ENCODE results near the gene KIF5B. TPM values are rescaled to one million over a fixed set of nuclear protein-coding genes. Genes with fewer than 3 reads are reported as not detected.
"Not testable (repeated sequence)": the region's sequence is repeated elsewhere in the genome, so short reads cannot be mapped to it uniquely, and the experiment has no call there.

KIF5B gene
- total RNA-seq, 1 experiment from 2014 or later = 63.2 TPM

GRCh38 chr10:31990937-31991336 lies 65.3 kb downstream of the KIF5B start:
- H3K4me1 Mint-ChIP-seq = no peaks in the 10 kb centered on the region
- CTCF ChIA-PET = interaction anchor here (0.6 kb wide), 1 partner anchor 158 kb away, joined by 3 read pairs; no protein-coding TSS in a partner anchor
- H3K9me3 Mint-ChIP-seq = peaks cover 26% of the 10 kb centered on the region
- DNase-seq (ENCODE audit: low spot score) = no peak
- no peak overlapping the region for H3K27ac Mint-ChIP-seq
- POLR2A ChIA-PET = no interaction called here
- H3K36me3 Mint-ChIP-seq = no peaks in the 10 kb centered on the region
- no peaks in the 10 kb centered on the region; the same call in 1 of the 2 replicates for H3K27me3 Mint-ChIP-seq (ENCODE audit: low read depth)
- ATAC-seq = no peak
- no peak for TF ChIP-seq GRHL2 (CRISPR knock-in tag; IDR thresholded peaks at IDR 0.05; ENCODE audit: insufficient replicate concordance, severe bottlenecking)
- TF ChIP-seq GTF2I (CRISPR knock-in tag; conservative IDR thresholded peaks at IDR 0.05) = no peak
- TF ChIP-seq, protein P1, sequence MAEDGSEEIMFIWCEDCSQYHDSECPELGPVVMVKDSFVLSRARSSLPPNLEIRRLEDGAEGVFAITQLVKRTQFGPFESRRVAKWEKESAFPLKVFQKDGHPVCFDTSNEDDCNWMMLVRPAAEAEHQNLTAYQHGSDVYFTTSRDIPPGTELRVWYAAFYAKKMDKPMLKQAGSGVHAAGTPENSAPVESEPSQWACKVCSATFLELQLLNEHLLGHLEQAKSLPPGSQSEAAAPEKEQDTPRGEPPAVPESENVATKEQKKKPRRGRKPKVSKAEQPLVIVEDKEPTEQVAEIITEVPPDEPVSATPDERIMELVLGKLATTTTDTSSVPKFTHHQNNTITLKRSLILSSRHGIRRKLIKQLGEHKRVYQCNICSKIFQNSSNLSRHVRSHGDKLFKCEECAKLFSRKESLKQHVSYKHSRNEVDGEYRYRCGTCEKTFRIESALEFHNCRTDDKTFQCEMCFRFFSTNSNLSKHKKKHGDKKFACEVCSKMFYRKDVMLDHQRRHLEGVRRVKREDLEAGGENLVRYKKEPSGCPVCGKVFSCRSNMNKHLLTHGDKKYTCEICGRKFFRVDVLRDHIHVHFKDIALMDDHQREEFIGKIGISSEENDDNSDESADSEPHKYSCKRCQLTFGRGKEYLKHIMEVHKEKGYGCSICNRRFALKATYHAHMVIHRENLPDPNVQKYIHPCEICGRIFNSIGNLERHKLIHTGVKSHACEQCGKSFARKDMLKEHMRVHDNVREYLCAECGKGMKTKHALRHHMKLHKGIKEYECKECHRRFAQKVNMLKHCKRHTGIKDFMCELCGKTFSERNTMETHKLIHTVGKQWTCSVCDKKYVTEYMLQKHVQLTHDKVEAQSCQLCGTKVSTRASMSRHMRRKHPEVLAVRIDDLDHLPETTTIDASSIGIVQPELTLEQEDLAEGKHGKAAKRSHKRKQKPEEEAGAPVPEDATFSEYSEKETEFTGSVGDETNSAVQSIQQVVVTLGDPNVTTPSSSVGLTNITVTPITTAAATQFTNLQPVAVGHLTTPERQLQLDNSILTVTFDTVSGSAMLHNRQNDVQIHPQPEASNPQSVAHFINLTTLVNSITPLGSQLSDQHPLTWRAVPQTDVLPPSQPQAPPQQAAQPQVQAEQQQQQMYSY (CRISPR knock-in tag; IDR thresholded peaks at IDR 0.05) = no peak
- TF ChIP-seq JAZF1 (CRISPR knock-in tag; IDR thresholded peaks at IDR 0.05) = no peak
- TF ChIP-seq, protein P2, sequence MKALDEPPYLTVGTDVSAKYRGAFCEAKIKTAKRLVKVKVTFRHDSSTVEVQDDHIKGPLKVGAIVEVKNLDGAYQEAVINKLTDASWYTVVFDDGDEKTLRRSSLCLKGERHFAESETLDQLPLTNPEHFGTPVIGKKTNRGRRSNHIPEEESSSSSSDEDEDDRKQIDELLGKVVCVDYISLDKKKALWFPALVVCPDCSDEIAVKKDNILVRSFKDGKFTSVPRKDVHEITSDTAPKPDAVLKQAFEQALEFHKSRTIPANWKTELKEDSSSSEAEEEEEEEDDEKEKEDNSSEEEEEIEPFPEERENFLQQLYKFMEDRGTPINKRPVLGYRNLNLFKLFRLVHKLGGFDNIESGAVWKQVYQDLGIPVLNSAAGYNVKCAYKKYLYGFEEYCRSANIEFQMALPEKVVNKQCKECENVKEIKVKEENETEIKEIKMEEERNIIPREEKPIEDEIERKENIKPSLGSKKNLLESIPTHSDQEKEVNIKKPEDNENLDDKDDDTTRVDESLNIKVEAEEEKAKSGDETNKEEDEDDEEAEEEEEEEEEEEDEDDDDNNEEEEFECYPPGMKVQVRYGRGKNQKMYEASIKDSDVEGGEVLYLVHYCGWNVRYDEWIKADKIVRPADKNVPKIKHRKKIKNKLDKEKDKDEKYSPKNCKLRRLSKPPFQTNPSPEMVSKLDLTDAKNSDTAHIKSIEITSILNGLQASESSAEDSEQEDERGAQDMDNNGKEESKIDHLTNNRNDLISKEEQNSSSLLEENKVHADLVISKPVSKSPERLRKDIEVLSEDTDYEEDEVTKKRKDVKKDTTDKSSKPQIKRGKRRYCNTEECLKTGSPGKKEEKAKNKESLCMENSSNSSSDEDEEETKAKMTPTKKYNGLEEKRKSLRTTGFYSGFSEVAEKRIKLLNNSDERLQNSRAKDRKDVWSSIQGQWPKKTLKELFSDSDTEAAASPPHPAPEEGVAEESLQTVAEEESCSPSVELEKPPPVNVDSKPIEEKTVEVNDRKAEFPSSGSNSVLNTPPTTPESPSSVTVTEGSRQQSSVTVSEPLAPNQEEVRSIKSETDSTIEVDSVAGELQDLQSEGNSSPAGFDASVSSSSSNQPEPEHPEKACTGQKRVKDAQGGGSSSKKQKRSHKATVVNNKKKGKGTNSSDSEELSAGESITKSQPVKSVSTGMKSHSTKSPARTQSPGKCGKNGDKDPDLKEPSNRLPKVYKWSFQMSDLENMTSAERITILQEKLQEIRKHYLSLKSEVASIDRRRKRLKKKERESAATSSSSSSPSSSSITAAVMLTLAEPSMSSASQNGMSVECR (CRISPR knock-in tag; IDR thresholded peaks at IDR 0.05; ENCODE audit: borderline replicate concordance) = no peak
- TF ChIP-seq AR (CRISPR knock-in tag; IDR thresholded peaks at IDR 0.05) = no peak
- TF ChIP-seq, protein P3, sequence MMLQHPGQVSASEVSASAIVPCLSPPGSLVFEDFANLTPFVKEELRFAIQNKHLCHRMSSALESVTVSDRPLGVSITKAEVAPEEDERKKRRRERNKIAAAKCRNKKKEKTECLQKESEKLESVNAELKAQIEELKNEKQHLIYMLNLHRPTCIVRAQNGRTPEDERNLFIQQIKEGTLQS (CRISPR knock-in tag; conservative IDR thresholded peaks at IDR 0.05) = no peak
- TF ChIP-seq, protein P4, sequence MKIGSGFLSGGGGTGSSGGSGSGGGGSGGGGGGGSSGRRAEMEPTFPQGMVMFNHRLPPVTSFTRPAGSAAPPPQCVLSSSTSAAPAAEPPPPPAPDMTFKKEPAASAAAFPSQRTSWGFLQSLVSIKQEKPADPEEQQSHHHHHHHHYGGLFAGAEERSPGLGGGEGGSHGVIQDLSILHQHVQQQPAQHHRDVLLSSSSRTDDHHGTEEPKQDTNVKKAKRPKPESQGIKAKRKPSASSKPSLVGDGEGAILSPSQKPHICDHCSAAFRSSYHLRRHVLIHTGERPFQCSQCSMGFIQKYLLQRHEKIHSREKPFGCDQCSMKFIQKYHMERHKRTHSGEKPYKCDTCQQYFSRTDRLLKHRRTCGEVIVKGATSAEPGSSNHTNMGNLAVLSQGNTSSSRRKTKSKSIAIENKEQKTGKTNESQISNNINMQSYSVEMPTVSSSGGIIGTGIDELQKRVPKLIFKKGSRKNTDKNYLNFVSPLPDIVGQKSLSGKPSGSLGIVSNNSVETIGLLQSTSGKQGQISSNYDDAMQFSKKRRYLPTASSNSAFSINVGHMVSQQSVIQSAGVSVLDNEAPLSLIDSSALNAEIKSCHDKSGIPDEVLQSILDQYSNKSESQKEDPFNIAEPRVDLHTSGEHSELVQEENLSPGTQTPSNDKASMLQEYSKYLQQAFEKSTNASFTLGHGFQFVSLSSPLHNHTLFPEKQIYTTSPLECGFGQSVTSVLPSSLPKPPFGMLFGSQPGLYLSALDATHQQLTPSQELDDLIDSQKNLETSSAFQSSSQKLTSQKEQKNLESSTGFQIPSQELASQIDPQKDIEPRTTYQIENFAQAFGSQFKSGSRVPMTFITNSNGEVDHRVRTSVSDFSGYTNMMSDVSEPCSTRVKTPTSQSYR (CRISPR knock-in tag; IDR thresholded peaks at IDR 0.05) = no peak
- H3K4me3 Mint-ChIP-seq = no peak overlapping the region

DNA sequence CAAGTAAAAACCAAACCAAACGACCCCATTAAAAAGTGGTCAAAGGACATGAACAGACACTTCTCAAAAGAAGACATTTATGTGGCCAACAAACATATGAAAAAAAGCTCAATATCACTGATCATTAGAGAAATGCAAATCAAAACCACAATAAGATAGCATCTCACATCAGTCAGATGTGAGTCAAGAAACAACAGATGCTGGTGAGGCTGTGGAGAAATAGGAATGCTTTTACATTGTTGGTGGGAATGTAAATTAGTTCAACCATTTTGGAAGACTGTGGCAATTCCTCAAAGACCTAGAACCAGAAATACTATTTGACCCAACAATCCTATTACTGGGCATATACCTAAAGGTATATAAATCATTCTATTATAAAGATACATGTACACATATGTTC lies 68.4 kb downstream of the KIF5B start:
- peaks cover 24% of the 10 kb centered on the region for H3K9me3 Mint-ChIP-seq
- H3K4me3 Mint-ChIP-seq; ATAC-seq; H3K4me1 Mint-ChIP-seq; DNase-seq (ENCODE audit: low spot score); H3K27ac Mint-ChIP-seq; POLR2A ChIA-PET; H3K36me3 Mint-ChIP-seq; H3K27me3 Mint-ChIP-seq (ENCODE audit: low read depth); CTCF ChIA-PET: not testable (repeated sequence)
